Stimulated activated naive CD4-positive, alpha-beta T cell (primary cell): ENCODE measurements around the gene AQP12B.

Experiments
- DNase-seq, 6 experiments: peaks; one replicate each; lab custom pipeline; 2025; lab: John Stamatoyannopoulos, UW

The AQP12B gene

DNA sequence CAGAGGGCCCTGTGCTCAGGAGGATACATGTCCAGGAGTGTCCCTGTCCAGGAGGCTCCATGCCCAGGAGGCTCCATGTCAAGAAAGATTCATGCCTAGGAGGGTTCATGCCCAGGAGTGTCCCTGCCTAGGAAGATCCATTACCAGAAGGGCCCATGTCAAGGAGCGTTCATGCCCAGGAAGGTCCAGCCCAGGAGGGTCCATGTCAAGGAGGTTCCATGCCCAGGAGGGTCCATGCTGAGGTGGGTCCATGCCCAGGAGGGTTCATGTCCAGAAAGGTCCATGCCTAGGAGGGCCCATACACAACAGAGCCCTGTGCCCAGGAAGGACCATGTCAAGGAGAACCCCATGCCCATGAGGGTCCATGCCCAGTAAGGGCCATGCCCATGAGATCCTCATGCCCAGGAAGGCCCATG is 50.4 kb downstream of the AQP12B start:
- DNase-seq, result no peak

DNA sequence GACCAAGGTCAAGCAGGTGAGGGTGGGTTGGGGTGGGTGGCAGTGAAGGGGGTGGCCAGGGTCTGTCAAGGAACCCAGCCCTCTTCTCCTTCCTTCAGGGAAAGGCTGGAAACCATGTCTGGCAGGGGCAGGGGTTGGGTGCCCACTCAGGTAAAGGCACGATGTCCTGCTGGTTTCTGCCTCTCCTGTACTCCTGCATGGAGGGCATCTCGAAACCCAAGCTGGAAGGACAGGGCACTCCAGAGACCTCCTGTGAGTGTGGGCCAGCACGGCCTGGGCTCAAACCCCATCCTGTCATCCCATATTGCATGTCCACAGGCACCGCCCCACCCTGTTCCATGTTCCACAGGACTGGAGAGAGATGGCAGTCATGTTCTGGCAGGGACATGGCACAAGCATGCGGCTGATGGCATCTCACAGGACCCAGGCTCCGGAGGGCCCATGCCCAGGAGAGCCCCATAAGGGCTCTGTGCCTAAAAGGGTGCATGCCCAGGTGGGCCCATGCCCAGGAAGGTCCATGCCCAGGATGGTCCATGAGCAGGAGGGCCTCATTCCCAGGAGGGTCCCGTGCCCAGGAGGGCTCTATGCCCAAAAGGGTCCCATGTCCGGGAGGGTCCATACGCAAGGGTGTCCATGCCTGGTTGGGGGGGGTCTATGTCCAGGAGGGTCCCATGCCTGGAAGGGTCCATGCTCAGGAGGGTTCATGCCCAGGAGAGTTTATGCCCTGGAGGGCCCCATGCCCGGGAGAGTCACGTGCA is 51.0 kb downstream of the AQP12B start:
- DNase-seq, result no peak

DNA sequence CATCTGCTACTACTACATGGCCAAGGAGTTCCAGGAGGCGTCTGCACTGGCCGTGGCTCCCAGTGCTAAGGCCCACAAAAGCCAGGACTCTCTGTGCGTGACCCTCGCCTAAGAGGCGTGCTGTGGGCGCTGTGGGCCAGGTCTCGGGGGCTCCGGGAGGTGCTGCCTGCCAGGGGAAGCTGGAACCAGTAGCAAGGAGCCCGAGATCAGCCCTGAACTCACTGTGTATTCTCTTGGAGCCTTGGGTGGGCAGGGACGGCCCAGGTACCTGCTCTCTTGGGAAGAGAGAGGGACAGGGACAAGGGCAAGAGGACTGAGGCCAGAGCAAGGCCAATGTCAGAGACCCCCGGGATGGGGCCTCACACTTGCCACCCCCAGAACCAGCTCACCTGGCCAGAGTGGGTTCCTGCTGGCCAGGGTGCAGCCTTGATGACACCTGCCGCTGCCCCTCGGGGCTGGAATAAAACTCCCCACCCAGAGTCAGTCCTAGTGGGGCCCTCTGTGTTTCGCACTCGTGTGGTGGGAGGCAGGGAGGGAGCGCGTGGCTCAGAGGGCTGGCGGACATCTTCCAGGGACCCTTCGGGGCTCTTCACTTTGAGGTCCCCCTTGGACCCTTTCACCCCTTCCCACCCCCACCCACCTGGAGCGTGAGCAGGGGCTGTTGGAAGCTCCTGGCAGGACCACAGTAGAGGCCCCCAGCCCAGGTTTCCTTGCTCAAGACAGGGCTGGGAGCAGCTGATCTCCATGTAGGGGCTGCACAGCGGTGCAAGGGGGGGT is 51.7 kb downstream of the AQP12B start:
- no peak for DNase-seq

DNA sequence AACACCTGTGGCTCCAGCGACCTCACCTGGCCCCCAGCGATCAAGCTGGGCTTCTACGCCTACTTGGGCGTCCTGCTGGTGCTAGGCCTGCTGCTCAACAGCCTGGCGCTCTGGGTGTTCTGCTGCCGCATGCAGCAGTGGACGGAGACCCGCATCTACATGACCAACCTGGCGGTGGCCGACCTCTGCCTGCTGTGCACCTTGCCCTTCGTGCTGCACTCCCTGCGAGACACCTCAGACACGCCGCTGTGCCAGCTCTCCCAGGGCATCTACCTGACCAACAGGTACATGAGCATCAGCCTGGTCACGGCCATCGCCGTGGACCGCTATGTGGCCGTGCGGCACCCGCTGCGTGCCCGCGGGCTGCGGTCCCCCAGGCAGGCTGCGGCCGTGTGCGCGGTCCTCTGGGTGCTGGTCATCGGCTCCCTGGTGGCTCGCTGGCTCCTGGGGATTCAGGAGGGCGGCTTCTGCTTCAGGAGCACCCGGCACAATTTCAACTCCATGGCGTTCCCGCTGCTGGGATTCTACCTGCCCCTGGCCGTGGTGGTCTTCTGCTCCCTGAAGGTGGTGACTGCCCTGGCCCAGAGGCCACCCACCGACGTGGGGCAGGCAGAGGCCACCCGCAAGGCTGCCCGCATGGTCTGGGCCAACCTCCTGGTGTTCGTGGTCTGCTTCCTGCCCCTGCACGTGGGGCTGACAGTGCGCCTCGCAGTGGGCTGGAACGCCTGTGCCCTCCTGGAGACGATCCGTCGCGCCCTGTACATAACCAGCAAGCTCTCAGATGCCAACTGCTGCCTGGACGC is 52.5 kb downstream of the AQP12B start:
- DNase-seq, result no peak

DNA sequence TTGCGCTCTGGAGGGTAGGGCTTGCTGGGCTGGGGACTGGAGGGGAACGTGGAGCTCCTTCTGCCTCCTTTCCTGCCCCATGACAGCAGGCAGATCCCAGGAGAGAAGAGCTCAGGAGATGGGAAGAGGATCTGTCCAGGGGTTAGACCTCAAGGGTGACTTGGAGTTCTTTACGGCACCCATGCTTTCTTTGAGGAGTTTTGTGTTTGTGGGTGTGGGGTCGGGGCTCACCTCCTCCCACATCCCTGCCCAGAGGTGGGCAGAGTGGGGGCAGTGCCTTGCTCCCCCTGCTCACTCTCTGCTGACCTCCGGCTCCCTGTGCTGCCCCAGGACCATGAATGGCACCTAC is 53.1 kb downstream of the AQP12B start:
- no peak for DNase-seq

DNA sequence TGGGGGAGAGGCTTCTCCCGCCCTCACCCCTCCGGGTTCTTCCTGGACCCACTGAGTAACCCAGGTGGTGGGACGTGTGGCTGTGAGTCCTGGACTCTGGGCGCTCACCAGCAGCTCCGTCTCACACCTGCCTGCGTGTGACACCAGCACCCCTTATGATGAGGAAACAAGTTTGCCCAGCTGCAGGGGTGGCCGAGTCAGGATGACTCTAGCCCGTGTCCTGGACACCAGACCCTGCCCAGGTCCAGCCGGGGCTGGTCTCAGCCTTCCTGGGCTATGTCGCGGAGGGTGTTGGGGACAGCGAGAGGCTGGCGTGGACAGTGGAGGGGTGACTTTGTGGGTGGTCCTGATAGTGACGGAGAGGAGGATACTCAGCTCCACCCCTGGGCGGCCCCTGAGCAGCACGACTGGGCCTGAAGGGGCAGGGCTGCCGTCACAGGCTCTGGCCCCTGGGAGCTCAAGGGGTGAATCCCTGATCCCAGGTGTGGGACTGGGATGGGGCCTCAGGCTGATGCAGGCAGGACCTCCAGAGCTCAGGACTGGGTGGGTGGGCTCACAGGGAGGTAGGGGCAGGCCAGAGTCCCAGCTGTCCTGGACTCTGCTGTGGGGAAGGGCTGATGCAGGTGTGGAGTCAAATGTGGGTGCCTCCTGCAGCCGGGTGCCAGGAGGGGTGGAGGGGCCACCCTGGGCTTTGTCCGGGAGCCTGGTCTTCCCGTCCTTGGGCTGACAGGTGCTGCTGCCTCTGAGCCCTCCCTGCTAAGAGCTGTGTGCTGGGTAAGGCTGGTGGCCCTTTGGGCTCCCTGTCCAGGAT is 53.7 kb downstream of the AQP12B start:
- DNase-seq, result no peak

DNA sequence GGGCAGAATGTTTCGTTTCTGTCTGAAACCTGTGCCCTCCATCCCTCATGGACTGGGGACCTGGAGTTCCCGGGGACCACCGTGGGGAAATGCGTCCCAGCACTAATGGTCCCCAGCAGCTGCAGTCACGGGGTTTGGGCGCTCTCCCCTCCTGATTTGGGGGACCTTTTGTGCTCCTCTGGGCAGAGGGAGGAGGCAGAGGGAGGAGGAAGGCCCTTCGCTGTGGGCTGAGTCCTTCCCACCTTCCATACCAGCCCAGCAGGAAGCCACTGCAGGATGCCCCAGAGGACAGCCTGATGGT is 54.2 kb downstream of the AQP12B start:
- DNase-seq, result no peak

DNA sequence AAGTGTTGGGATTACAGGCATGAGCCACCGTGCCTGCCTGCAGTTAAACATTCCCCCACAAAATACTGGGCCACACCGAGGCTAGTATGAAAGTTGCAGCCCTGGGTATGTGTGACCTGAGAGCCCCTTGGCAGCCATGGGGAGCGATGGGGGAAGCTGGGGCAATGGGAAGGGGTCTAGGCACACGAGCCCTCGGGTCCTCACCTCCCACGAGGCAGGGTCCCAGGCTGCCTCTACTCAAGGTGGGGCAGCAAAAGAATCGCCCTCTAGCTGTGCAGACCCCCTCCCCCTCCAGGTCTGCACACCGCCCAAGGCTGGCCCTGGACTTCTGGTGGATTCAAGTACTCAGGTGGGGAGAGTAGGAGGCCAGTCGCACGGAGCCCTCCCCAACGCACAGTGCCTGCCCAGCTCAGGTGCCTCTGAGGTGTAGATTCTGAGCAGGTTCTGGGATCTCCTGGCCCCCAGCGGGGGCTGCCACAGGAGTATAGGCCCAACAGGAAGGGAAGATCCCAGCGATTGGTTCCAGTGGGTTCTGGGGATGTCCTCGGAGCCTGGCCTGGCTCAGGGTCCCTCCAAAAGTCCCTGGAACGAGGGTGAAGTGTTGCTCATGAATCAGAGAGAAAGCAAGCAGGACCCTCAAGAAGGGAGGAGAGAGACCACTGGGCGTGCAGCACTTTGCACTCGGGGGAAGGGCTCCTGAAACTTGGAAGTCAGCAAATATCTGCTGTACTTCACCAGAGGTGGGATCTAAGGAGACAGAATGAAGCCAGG is 54.8 kb downstream of the AQP12B start:
- DNase-seq, result no peak

DNA sequence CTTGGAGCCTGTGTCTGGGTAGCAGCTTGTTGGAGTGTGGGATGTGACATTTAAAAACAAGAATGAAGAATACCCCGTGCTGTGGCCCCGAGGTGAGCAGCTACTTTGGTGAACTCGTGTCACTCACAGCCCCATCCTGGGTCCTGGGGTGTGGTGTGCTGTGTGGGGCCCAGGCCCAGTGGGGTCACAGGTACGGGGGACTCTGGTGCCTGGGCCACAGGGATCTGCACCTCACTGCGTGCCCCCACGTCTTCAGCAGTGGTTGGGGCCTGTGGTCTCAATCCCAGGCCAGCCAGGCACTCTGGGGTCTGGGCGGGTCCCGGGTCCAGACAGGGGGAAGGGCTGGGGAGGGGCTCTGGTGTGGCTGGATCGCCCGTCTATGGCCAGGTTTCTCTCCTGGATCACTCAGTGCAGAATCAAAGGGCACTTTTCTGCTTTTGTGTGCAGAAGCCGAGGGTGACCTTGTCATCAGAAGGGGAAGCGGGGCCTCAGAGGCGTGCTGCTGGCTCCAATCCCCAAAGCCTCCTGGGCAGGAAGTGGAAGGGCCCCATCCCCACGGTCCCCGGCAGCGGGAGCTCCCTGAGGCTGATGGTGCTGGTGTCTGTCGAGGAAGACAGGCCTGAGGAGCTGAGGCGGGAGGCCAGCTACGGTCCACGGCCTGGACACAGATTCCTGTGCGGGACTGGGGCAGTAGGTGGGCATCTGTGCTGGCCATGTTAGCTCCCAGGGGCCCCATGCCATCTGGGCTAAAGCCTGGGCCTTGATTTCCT is 56.0 kb downstream of the AQP12B start:
- DNase-seq, result peak in 2 of 6 experiments; percentile 8 to 9
